ENCODE results near the gene ERMAP. TPM values are rescaled to one million over a fixed set of nuclear protein-coding genes. Genes with fewer than 3 reads are reported as not detected.

ERMAP gene
- total RNA-seq, 1 donor from 2014 or later, result 10.4 TPM

- H3K9me3 Mint-ChIP-seq (ENCODE audit: low read depth), result peaks cover 13% of the 10 kb centered on the region
- peak overlapping the region; percentile 95 for H3K27ac Mint-ChIP-seq
- H3K36me3 Mint-ChIP-seq (ENCODE audit: insufficient read depth), result peaks cover 29% of the 10 kb centered on the region
- DNase-seq (ENCODE audit: low spot score, unreplicated experiment), result no peak
- peaks cover 13% of the 10 kb centered on the region for H3K4me1 Mint-ChIP-seq (ENCODE audit: low read depth)
- H3K27me3 Mint-ChIP-seq, result no peaks in the 10 kb centered on the region
- H3K4me3 Mint-ChIP-seq (ENCODE audit: low read depth), result peak overlapping the region; percentile 94
- TF ChIP-seq, protein P1, sequence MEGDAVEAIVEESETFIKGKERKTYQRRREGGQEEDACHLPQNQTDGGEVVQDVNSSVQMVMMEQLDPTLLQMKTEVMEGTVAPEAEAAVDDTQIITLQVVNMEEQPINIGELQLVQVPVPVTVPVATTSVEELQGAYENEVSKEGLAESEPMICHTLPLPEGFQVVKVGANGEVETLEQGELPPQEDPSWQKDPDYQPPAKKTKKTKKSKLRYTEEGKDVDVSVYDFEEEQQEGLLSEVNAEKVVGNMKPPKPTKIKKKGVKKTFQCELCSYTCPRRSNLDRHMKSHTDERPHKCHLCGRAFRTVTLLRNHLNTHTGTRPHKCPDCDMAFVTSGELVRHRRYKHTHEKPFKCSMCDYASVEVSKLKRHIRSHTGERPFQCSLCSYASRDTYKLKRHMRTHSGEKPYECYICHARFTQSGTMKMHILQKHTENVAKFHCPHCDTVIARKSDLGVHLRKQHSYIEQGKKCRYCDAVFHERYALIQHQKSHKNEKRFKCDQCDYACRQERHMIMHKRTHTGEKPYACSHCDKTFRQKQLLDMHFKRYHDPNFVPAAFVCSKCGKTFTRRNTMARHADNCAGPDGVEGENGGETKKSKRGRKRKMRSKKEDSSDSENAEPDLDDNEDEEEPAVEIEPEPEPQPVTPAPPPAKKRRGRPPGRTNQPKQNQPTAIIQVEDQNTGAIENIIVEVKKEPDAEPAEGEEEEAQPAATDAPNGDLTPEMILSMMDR (IDR thresholded peaks at IDR 0.05; ENCODE audit: unreplicated experiment), result no peak
These were observed 30.2 kb downstream of the ERMAP start for GRCh38 chr1:42847111-42847595.

GRCh38 chr1:42847721-42848460 lies 31.0 kb downstream of the ERMAP start:
- Mint-ChIP-seq H3K27me3 (no peaks in the 10 kb centered on the region), H3K4me1 (ENCODE audit: low read depth) (peaks cover 13% of the 10 kb centered on the region), H3K9me3 (ENCODE audit: low read depth) (peaks cover 13% of the 10 kb centered on the region), H3K36me3 (ENCODE audit: insufficient read depth) (peaks cover 34% of the 10 kb centered on the region), H3K27ac (peak overlapping the region; percentile 65), H3K4me3 (ENCODE audit: low read depth) (peak overlapping the region; percentile 94)
- no peak for DNase-seq (ENCODE audit: low spot score, unreplicated experiment)
- TF ChIP-seq, protein P1 (IDR thresholded peaks at IDR 0.05; ENCODE audit: unreplicated experiment), result no peak

- H3K27ac Mint-ChIP-seq, result no peak overlapping the region
- no peaks in the 10 kb centered on the region for H3K27me3 Mint-ChIP-seq
- peaks cover 13% of the 10 kb centered on the region for H3K9me3 Mint-ChIP-seq (ENCODE audit: low read depth)
- H3K36me3 Mint-ChIP-seq (ENCODE audit: insufficient read depth), result peaks cover 37% of the 10 kb centered on the region
- TF ChIP-seq, protein P1 (IDR thresholded peaks at IDR 0.05; ENCODE audit: unreplicated experiment), result no peak
- DNase-seq (ENCODE audit: low spot score, unreplicated experiment), result no peak
- H3K4me3 Mint-ChIP-seq (ENCODE audit: low read depth), result no peak overlapping the region
- peaks cover 13% of the 10 kb centered on the region for H3K4me1 Mint-ChIP-seq (ENCODE audit: low read depth)
These were observed 32.1 kb downstream of the ERMAP start for GRCh38 chr1:42848823-42849537.

GRCh38 chr1:42849944-42850343 lies 33.0 kb downstream of the ERMAP start:
- Mint-ChIP-seq H3K9me3 (ENCODE audit: low read depth) (peaks cover 13% of the 10 kb centered on the region), H3K4me1 (ENCODE audit: low read depth) (peaks cover 13% of the 10 kb centered on the region), H3K27me3 (no peaks in the 10 kb centered on the region), H3K4me3 (ENCODE audit: low read depth) (no peak overlapping the region), H3K36me3 (ENCODE audit: insufficient read depth) (peaks cover 37% of the 10 kb centered on the region), H3K27ac (peak overlapping the region; percentile 22)
- no peak for DNase-seq (ENCODE audit: low spot score, unreplicated experiment)
- TF ChIP-seq, protein P1 (IDR thresholded peaks at IDR 0.05; ENCODE audit: unreplicated experiment), result no peak

DNA sequence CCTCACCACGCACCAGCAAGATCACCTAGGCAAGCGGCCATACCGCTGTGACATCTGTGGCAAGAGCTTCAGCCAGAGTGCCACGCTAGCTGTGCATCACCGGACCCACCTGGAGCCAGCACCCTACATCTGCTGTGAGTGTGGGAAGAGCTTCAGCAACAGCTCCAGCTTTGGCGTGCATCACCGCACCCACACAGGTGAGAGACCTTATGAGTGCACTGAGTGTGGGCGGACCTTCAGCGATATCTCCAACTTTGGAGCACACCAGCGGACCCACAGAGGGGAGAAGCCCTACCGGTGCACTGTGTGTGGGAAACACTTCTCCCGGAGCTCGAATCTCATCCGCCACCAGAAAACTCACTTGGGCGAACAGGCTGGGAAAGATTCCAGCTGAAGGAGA lies 34.5 kb downstream of the ERMAP start:
- Mint-ChIP-seq H3K4me3 (ENCODE audit: low read depth) (no peak overlapping the region), H3K27ac (no peak overlapping the region), H3K27me3 (no peaks in the 10 kb centered on the region), H3K36me3 (ENCODE audit: insufficient read depth) (peaks cover 40% of the 10 kb centered on the region), H3K9me3 (ENCODE audit: low read depth) (peaks cover 18% of the 10 kb centered on the region), H3K4me1 (ENCODE audit: low read depth) (peaks cover 8% of the 10 kb centered on the region)
- DNase-seq (ENCODE audit: low spot score, unreplicated experiment), result no peak
- TF ChIP-seq, protein P1 (IDR thresholded peaks at IDR 0.05; ENCODE audit: unreplicated experiment), result no peak

Data from progenitor cell of endocrine pancreas (in vitro differentiated cells).